Lung microvascular endothelial cell (primary cell): Measurements from ENCODE around the gene HMCN2. TPM values are rescaled to one million over a fixed set of nuclear protein-coding genes. Genes with fewer than 3 reads are reported as not detected.

Experiments used
- DNase-seq, 2 donors: peaks; one replicate each; pipeline versions ENCODE4 v3.0.0 to v3.0.0-alpha.2; 2010; ENCODE audit warnings: low read depth in 2 of 2
- total RNA-seq: library from RNA; depleted of rRNA; stranded (reverse); fragments of >200 nt; gene quantifications from 2 replicates; pipeline ENCODE4 v1.2.1, GENCODE V29; 2014

HMCN2 gene, protein sequence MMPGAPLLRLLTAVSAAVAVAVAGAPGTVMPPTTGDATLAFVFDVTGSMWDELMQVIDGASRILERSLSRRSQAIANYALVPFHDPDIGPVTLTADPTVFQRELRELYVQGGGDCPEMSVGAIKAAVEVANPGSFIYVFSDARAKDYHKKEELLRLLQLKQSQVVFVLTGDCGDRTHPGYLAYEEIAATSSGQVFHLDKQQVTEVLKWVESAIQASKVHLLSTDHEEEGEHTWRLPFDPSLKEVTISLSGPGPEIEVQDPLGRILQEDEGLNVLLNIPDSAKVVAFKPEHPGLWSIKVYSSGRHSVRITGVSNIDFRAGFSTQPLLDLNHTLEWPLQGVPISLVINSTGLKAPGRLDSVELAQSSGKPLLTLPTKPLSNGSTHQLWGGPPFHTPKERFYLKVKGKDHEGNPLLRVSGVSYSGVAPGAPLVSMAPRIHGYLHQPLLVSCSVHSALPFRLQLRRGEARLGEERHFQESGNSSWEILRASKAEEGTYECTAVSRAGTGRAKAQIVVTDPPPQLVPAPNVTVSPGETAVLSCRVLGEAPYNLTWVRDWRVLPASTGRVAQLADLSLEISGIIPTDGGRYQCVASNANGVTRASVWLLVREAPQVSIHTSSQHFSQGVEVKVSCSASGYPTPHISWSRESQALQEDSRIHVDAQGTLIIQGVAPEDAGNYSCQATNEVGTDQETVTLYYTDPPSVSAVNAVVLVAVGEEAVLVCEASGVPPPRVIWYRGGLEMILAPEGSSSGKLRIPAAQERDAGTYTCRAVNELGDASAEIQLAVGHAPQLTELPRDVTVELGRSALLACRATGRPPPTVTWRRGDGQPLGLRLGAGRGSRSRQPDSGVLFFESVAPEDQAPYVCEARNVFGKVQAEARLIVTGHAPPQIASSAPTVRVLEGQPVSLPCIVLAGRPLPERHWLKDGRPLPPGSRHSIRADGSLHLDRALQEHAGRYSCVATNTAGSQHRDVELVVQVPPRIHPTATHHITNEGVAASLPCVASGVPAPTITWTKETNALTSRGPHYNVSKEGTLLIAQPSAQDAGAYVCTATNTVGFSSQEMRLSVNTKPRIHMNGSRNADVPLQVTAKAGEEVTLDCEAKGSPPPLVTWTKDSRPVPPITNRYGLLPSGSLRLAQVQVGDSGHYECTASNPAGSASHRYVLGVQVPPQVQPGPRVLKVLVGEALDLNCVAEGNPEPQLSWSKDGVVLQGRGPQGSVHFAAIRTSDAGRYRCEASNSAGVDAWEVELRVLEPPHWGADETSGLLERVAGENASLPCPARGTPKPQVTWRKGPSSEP (N-terminal part only)
- under 0.01 TPM in 1 of 2 replicates, not detected in the other for total RNA-seq

DNA sequence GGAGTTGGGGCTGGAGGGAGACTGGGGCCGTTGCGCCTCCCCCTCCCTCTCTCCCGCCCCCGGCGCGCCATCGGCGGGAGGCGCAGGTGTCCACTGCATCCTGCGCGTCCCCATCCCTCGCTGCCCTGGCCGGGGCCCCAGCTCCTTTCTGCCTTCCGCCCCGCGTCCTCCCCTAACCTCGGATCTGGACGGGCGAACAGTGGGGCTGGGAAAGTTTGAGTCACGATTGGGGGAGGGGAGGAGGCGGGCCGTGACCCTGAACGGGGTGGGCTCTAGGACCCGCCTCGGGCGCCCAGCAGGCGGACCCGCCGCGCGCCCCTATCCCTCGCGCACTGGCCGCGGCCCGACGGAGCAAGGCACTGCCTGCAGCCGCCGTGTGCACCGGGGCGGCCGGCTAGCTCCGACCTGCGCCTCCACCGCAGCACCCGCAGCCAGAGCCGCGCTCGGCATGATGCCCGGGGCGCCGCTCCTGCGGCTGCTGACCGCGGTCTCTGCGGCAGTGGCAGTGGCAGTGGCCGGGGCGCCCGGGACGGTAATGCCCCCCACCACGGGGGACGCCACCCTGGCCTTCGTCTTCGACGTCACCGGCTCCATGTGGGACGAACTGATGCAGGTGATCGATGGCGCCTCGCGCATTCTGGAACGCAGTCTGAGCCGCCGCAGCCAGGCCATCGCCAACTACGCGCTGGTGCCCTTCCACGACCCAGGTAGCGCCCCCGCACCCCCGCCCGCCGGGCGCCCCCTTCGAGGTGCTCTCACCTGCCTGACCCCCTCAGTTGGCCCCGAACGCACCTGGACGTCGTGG lies at the start of gene HMCN2:
Gene HMCN2, plus strand, starts transcription at position 330 of the 805 bp plus-strand sequence. Its CDS starts 119 bp downstream, at position 449.
- DNase-seq = no peak

DNA sequence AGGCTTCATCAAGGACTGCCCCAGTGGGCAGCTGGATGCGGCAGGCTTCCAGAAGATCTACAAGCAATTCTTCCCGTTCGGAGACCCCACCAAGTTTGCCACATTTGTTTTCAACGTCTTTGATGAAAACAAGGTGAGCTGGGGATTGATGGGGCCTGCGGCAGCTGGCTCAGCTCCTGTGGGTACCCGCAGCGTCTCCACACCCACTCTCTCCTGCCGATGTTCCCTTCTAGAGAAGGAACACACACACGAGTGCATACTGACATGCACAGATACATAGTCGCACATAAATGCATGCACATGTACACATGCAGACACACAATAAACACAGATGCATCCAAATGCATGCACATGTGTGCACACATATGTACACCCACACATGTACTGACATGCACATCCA lies 47.7 kb upstream of the HMCN2 start:
- no peak for DNase-seq

- DNase-seq = no peak
Measured at GRCh38 chr9:130219661-130220096, 45.9 kb upstream of the HMCN2 start.

DNA sequence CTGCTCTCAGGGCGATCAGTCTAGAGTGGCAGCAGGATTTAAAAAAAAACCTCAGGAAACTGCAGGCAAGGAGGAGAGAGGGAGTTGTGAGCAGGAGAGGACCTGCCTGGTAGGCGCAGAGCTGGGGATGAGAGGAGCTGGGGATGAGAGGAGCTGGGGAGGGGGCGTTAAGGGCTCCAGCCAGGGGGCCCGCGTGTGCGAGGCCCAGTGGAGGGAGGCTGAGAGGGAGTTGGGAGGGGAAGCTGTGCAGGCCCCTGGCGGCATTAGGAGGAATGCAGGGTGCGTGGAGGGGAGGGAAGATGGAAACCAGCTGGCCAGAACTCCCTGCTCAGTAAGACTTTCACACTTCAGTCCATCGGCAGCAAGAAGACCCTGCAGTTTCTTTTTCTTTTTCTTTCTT lies 45.2 kb upstream of the HMCN2 start:
- no peak for DNase-seq

DNA sequence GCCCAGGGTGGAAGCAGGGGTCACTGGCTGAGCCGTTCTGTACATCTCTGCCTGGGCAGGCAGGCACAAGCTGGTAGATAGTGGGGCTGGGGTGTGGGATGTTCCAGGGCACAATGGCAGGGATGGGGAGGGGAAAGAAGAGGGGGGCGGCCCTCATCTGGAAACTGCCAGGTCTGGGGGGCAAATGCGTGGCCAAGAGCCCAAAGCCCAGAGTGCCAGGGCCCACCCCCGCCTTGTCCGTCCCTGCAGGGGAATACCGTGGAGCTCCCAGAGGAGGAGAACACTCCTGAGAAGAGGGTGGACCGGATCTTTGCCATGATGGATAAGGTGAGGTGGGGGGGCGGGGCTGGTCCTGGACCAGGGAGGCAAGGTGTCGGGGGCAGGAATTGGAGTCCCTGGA lies 42.7 kb upstream of the HMCN2 start:
- DNase-seq = no peak

DNA sequence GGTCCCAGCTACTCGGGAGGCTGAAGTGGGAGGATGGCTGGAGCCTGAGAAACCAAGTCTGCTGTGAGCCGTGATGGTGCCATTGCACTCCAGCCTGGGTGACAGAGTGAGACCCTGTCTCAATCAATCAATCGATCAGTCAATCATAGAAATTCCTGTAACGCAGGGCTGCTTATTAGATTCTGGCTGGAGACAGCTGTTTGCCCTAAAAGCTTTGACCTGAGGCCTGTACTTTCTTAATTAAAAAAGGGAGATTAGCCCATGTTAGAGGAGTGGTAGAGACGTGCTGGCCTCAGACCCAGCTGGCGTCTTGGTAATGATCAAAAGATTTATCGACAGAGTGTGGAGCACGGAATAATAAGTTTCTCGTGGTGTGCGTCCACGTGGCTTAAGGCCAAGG lies 40.5 kb upstream of the HMCN2 start:
- DNase-seq = no peak

- DNase-seq = no peak
Measured at GRCh38 chr9:130225586-130225985, 40.0 kb upstream of the HMCN2 start.

DNA sequence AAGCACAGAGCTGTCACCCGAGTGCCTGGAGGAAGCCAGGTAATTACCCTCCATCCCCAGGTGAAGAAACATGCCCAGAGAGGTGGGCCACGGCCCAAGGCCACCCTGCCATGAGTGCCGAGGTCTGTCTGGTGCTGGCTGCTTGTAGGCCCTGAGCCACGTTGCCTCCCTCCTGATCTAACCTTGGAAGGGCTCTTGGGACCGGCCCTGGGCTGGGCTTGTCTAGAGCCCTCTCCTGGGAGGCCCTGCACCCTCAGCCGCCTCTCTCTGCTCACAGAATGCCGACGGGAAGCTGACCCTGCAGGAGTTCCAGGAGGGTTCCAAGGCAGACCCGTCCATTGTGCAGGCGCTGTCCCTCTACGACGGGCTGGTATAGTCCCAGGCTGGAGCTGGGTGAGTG lies 39.4 kb upstream of the HMCN2 start:
- no peak for DNase-seq

DNA sequence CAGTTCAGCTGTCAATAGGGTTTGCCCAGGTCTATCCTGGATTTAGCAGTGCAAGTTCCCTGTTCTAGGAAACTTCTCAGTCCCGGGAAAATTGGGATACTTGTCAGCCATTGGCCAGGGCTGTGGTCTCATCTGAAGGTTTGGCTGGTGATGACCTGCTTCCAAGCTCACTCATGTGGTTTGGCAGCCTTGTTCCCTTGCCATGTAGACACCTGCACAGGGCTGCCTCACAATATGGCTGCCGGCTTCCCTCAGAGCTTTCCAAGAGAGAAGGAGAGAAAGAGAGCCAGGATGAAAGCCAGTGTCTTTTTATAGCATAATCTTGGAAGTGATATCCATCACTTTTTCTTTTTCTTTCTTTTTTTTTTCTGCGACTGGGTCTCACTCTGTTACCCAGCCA lies 37.7 kb upstream of the HMCN2 start:
- no peak for DNase-seq

DNA sequence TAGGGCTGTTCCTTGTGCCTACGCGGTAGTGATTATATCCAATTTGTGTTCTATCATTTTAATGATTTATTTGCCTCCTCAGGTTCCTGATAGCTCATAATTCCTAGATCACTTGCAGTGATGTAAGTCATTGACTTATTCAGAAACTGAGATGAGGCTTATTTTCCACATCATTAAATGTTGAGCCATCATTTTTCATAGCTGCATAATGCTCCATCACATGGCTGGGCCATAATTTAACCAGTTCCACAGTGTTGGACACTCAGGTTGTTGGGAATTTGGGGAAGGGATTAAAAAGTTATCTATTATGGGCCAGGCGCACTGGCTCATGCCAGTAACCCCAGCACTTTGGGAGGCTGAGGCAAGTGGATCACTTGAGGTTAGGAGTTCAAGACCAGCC lies 35.8 kb upstream of the HMCN2 start:
- DNase-seq = no peak

DNA sequence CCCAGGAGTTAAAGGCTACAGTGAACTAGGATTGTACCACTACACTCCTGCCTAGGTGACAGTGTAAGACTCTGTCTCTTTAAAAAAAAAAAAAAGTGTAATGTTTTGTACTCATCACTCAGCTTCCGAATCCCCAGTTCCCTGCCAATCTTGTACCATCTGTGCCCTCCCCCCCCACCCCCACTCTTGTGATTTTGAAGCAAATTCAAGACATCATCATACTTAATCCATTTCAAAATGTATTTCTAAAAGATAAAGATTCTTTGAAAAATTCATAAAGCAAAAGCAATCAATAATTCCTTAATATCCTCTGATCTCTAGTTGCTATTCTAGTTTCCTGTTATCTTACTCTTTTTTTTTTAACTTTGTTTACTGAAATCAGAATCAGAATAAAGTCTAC lies 34.9 kb upstream of the HMCN2 start:
- DNase-seq = no peak

GRCh38 chr9:130232899-130233586 lies 32.5 kb upstream of the HMCN2 start:
- DNase-seq = peak in 1 of 2 donors; percentile 47

- no peak for DNase-seq
Measured at GRCh38 chr9:130233587-130233945, 32.0 kb upstream of the HMCN2 start.

- DNase-seq = peak in 1 of 2 donors; percentile 49
Measured at GRCh38 chr9:130234340-130235260, 31.0 kb upstream of the HMCN2 start.

DNA sequence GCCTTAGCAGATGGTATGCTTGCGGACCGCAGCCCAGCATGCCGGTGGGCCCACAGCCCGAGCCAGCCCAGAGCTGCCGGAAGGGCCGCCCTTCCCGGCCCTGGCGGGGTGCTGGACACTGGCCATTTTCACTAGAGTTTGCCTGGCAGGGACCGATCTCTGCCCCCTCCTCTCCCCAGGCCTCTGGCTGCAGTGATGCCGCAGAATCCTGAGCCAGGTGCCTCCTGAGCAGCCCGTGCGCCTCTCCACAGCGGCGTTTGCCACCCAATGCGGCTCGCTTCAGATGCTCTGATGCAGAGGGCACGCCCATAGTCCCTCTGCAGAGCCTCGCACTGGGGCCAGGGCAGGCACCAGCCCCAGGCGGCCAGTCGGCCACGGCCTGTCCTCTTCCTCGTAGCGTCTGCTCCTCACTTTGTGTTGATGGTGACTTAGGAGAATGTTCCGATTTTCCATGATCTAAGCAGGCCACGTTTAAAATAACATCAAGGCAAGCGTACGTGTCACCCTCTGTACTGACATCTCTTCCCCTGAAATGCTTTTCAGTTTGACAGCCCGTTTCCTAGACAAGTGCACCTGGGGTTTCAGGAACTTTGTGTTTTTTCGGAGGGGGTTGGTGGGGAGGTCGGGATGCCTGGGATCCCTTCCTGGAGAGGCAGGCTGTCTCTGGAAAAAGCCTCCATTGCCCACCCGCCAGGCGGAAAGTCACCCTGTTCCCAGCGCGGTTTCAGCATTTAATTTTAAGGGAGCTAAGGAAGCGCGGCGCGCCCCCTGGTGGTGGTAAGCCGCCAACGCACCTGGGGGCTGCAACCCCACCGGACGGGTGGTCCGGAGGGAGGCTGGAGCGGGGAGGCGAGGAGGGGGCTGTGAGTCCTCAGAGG lies 29.8 kb upstream of the HMCN2 start:
- peak; percentile 59 to 75 for DNase-seq

GRCh38 chr9:130236436-130236985 lies 29.0 kb upstream of the HMCN2 start:
- no peak for DNase-seq

DNA sequence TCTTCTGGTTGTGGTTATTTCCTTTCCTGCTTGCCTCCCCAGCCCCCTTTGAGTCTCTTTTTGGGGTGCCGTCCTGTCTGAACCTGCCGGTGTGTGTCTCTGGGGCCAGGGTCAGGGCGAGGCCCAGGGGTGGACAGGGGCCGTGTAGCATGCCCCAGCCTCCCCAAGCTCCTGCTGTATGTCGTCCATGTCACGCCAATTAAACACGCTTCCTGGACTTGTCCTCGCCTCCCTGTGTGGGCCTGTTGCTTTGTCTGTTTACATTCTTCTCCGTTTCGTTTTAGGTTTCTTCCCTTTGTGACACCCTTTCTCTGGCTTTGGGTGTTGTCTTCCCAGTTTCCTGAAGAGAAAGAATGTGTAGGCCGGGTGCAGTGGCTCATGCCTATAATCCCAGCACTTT lies 28.5 kb upstream of the HMCN2 start:
- peak in 1 of 2 donors; percentile 21 for DNase-seq
